ENCODE data around the gene TOR4A.
"Not testable (repeated sequence)": the region's sequence is repeated elsewhere in the genome, so short reads cannot be mapped to it uniquely, and the experiment has no call there.

TOR4A gene

DNA sequence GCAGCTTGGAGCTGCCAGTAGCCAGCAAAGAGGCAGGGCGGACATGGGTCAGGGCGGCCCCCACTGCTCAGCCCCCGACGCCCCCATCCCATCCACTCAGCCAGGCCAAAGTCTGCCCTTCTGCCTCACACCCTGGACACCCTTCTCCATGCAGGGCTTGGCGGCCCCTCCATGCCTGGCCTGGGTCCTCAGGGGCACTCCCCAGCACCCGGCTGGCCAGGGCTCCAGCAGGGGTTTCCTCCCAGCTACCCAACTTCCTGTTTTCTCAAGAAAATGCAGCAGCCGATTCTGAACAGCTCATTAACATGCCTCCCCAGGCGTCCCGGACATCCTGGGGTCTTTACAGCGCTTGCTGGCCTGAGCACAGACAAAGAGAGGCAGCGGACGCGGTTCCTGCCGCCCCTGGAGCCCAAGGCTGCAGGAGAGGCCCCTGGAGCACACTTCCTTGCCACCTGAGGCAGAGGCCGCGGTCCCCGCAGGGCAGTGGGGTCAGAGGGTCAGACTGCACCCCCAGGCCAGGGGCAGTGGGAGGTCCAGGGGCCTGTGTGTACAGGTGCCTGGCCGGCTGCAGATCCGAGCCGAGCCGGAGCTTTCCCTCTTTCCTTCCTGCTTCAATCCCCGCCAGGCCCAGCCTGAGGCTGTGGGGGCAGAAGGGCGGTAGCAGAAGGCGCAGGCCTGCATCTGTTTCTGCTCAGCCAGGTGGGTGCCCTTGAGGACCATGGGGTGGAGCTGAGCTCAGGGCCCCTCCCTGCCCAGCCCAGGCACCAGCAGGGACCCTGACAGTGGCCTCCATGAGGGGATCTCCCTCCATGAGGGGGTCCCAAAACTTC, 43.2 kb downstream of the TOR4A start:
- no peak for DNase-seq

- DNase-seq = no peak
These were observed 44.3 kb downstream of the TOR4A start for GRCh38 chr9:137321726-137322361.

DNA sequence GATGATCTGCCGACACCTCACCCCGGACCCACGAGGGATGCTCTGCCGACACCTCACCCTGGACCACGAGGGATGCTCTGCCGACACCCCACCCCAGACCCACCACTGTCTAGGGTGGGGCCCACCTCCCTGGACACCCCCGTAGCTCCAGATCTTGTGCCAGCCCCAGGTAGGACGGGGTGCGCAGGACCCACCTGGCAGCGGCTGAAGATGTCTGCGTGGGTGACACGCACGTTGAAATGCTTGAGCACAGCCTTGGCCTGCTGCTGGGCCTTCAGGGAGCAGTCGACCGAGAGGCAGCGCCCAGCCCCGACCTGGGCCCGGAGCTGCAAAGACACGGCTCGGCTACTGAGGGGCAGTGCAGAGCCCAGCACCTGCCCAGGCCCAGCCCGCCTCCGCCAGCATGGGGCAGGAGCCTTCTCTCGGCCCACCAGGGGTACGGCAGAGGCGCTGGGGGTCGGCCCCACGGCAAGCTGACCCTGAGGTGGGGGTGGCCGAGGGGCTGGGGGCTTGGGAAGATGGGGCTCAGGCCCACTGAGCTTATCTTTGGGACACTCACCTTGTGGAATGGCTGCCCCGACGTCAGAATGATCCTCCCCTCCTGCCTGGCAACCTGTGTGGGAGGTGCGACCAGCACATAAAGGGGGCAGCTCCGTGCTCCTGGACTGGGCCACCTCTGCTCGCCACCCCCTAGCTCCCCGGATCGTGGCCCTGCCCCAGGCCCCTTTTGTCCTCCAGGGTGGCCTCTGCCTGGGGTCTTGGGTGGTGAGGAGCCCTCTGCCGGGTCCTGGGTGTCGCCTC, 46.2 kb downstream of the TOR4A start:
- DNase-seq = no peak

GRCh38 chr9:137325124-137325523, 47.6 kb downstream of the TOR4A start:
- DNase-seq = no peak

DNA sequence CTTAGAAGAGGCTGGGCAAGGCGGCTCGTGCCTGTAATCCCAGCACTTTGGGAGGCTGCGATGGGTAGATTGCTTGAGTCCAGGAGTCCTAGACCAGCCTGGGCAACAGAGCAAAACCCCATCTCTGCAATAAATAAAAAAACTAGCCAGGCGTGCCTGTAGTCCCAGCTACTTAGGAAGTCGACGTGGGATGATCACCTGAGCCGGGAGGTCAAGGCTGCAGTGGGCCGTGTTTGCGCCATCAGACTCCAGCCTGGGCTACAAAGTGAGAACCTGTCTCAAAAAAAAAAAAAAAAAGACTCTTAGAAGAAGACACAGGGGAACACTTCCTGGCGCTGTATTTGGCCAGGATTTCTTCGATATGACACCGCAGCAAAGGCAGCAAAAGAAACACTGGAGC, 48.3 kb downstream of the TOR4A start:
- DNase-seq = no peak

GRCh38 chr9:137326445-137327065, 49.0 kb downstream of the TOR4A start:
- no peak for DNase-seq

GRCh38 chr9:137327641-137328550, 50.4 kb downstream of the TOR4A start:
- DNase-seq = not testable (repeated sequence)

DNA sequence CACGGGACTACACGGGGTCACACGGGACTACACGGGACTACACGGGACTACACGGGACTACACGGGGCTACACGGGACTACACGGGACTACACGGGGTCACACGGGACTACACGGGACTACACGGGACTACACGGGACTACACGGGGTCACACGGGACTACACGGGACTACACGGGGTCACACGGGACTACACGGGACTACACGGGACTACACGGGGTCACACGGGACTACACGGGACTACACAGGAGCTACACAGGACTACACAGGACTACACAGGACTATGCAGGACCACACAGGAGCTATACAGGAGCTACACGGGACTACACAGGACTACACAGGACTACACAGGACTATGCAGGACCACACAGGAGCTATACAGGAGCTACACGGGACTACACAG, 52.1 kb downstream of the TOR4A start:
- not testable (repeated sequence) for DNase-seq

DNA sequence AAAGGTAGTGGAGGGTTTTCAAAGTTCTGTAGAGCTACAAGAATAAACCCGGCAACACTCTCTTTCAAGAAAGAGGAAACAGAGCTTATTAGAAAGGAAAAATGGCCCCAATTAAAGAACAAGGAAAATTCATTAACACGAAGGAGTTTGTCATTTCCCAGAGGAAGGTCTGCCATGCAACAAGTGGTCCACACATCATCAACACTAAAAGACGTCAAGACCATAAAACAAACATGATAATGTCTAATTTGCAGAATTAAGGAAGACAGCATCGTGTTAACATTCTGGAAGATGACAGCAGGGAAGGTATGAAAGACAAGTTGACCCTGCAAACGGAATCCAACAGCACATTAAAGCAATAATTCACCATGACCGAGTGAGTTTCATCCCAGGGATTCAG, 53.2 kb downstream of the TOR4A start:
- DNase-seq = no peak

DNA sequence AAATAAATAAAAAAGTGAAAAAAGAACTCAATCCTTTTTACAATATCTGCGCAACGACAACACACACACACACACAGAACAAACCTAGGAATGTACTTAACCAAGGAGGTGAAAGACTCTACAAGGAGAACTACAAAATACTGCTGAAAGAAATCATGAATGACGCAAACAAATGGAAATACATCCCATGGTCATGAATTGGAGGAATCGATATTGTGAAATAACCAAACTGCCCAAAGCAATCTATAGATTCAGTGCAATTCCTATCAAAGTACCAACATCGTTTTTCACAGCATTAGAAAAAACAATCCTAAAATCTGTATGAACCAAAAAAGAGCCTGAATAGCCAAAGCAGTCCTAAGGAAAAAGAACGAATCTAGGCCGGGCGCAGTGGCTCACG, 54.4 kb downstream of the TOR4A start:
- DNase-seq = no peak

Data from stimulated activated CD8-positive, alpha-beta memory T cell treated with anti-CD3 and anti-CD28 coated beads, Interleukin-4, amount 100 ng/mL, for 48 hours (primary cell).